GM12891 (cell line): Measurements from ENCODE around the gene NSD1.

ENCODE experiments used
- PAX5 ChIP-seq: IDR thresholded peaks from 2 replicates; pipeline ENCODE4 v1.6.1; 2011; ENCODE audit warnings: low read length, moderate library complexity, mild to moderate bottlenecking; ENCODE audit not compliant: insufficient read depth, severe bottlenecking
- POLR2A ChIP-seq: IDR thresholded peaks from 2 replicates; pipeline ENCODE4 v1.6.1; 2011; ENCODE audit warnings: low read depth, low read length, control low read depth
- POLR2AphosphoS5 ChIP-seq: IDR thresholded peaks from 2 replicates; pipeline ENCODE4 v1.6.1; 2011; ENCODE audit warnings: low read depth, low read length, control low read depth
- POU2F2 ChIP-seq: IDR thresholded peaks from 2 replicates; pipeline ENCODE4 v1.6.1; 2011; ENCODE audit warnings: low read depth, mild to moderate bottlenecking, control low read depth, low read length, moderate library complexity
- SPI1 ChIP-seq: IDR thresholded peaks from 2 replicates; pipeline ENCODE4 v1.6.1; 2011; ENCODE audit warnings: low read depth, low read length, control low read depth
- TAF1 ChIP-seq: IDR thresholded peaks from 2 replicates; pipeline ENCODE4 v1.6.1; 2011; ENCODE audit warnings: low read depth, low read length, control low read depth

GRCh38 chr5:177336112-177336511, 202.5 kb downstream of the NSD1 start:
- TF ChIP-seq POLR2AphosphoS5: no peak
- no peak for TF ChIP-seq POLR2A
- TF ChIP-seq SPI1: no peak
- TF ChIP-seq TAF1: no peak
- no peak for TF ChIP-seq POU2F2
- no peak for TF ChIP-seq PAX5
